ENCODE data around the gene ERGIC1. TPM values are rescaled to one million over a fixed set of nuclear protein-coding genes. Genes with fewer than 3 reads are reported as not detected.
A peak's percentile ranks its signal among the peaks of the same experiment; 100 is the strongest.

Gene ERGIC1
- total RNA-seq, 1 experiment from 2014 or later = 89.8 TPM

DNA sequence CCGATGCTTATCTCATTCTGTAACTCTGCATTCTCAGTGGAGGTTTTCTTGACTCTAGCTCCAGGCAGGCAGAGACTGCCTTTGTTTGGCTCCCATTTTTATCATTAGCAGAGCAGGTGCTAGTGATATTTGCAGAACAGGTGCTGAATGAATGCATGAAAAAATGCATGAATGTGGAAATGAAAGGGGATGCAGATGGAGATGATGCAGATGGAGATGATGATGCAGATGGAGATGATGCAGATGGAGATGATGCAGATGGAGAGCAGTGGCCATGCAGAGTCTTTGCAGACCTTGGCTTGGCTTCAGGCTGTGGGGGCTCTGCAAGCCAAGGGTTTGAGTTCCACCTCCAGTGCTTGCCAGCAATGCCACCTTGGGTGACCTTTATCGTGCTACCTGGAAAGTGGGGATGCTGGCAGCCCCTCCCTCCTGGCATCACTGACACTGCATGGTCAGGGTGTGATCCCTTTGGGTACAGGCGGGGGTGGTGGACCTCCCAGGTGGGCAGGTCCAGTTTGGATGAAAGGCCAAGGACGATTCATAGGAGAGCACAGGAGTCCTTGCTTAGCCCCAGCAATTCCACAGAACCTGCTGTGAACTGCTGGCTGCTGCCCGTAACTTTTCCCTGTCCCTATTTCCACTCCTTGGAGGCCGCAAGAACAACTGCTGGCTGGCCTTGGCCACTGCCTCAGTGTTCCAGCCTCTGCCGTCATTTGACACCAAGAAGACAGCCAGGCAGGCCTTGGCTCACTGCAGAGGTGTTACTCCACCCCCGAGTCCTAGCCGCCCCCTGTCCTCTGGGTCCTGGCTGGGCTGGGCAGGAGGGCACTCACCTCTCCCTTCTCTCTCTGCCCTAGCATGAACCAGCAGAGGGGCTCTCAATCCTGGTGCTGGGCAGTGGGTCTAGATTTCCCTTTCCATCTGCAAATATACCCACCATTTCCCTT lies 33.0 kb downstream of the ERGIC1 start:
- DNase-seq (ENCODE audit: low spot score) = no peak
- Mint-ChIP-seq H3K4me3 (no peak overlapping the region), H3K9me3 (no peaks in the 10 kb centered on the region), H3K4me1 (peaks cover 62% of the 10 kb centered on the region), H3K27ac (peak overlapping the region; percentile 46; the same call in 1 of the 2 replicates), H3K27me3 (ENCODE audit: low read depth) (no peaks in the 10 kb centered on the region), H3K36me3 (no peaks in the 10 kb centered on the region)
- TF ChIP-seq CREB1 (CRISPR knock-in tag; IDR thresholded peaks at IDR 0.05) = 0 out of 2 replicates have a peak, but pooled peaks have one; percentile 34
- TF ChIP-seq OVOL2 (CRISPR knock-in tag; IDR thresholded peaks at IDR 0.05; ENCODE audit: borderline replicate concordance) = no peak
- TF ChIP-seq NFE2L1 (CRISPR knock-in tag; IDR thresholded peaks at IDR 0.05) = no peak
- no peak for TF ChIP-seq ZNF416 (CRISPR knock-in tag; IDR thresholded peaks at IDR 0.05)
- CTCF ChIA-PET = interaction anchor here (0.8 to 1.1 kb wide), 4 partner anchors 15 to 150 kb away, joined by 3 read pairs; no protein-coding TSS in a partner anchor
- POLR2A ChIA-PET = no interaction called here
- ATAC-seq = no peak

DNA sequence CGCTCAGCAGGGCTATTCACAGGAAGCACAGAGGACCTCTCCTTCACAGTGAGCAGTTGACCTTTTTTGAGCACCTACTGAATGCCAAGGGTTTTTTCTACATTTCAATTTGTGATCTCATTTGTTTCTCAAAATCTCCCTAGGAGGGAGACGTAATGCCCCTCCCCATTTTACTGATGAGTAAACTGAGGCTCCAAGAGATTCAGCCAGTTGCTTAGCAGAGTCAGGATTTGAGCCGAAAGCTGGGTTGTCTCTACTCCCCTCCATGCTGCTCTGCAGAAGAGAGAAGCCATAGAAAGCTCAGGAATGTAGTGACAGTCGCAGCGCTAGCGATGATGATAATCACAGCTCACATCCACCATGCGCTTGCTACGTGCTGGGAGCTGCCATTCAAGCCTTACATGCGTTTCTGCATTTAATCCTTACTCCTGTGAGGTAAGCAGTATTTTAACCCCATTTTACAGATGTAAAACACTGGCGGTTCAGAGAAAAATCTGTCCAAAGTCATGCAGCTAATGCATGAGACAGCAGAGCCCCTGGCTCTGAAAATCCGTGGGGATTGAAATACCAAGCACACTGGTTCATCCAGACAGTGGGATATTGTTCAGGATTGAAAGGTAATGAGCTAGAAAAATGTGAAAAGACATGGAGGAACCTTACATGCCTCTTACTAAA lies 33.8 kb downstream of the ERGIC1 start:
- H3K9me3 Mint-ChIP-seq = no peaks in the 10 kb centered on the region
- no peaks in the 10 kb centered on the region for H3K27me3 Mint-ChIP-seq (ENCODE audit: low read depth)
- CTCF ChIA-PET = no interaction called here
- no peaks in the 10 kb centered on the region for H3K36me3 Mint-ChIP-seq
- no peak overlapping the region for H3K4me3 Mint-ChIP-seq
- no peak overlapping the region for H3K27ac Mint-ChIP-seq
- H3K4me1 Mint-ChIP-seq = peaks cover 64% of the 10 kb centered on the region
- POLR2A ChIA-PET = no interaction called here
- DNase-seq (ENCODE audit: low spot score) (no peak), ATAC-seq (no peak)
- TF ChIP-seq, protein P1, sequence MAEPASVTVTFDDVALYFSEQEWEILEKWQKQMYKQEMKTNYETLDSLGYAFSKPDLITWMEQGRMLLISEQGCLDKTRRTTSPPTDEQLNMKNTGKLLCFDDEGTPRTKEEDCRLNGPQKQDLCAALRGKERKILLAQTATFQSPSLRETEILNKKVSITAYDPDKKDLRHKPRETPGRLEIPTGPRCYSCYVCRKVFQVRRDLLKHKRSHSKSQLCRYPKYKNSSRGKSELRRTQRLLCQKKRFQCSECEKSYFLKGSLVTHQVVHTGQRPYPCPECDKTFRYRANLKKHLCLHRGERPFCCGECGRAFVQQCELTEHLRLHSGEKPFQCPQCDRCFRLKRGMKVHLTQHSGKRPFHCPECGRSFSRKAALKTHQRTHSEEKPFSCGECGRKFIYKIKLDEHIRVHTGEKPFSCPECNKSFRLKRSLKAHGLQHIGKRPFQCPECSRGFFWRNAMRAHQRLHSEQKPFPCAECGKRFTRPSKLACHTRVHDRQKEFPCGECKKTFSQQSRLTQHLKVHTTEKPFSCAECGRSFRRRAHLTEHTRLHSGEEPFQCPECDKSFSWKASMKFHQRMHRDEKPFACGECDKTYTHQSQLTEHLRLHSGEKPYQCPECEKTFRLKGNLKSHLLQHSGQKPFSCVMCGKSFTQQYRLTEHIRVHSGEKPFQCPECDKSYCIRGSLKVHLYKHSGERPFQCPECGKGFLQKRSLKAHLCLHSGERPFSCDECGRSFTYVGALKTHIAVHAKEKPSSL (CRISPR knock-in tag; conservative IDR thresholded peaks at IDR 0.05) = no peak
- TF ChIP-seq FOXJ3 (CRISPR knock-in tag; IDR thresholded peaks at IDR 0.05; ENCODE audit: borderline replicate concordance) (no peak), RORB (CRISPR knock-in tag; IDR thresholded peaks at IDR 0.05) (no peak), OVOL2 (CRISPR knock-in tag; IDR thresholded peaks at IDR 0.05; ENCODE audit: borderline replicate concordance) (no peak), PRRX2 (CRISPR knock-in tag; IDR thresholded peaks at IDR 0.05) (no peak), ZNF219 (CRISPR knock-in tag; IDR thresholded peaks at IDR 0.05; ENCODE audit: borderline replicate concordance) (no peak), SMAD3 (CRISPR knock-in tag; IDR thresholded peaks at IDR 0.05; ENCODE audit: borderline replicate concordance) (no peak), ZNF423 (CRISPR knock-in tag; IDR thresholded peaks at IDR 0.05) (no peak), ZNF263 (CRISPR knock-in tag; IDR thresholded peaks at IDR 0.05; ENCODE audit: low read depth) (no peak), FOXK1 (CRISPR knock-in tag; IDR thresholded peaks at IDR 0.05) (no peak), ZNF121 (CRISPR knock-in tag; IDR thresholded peaks at IDR 0.05) (no peak)
- TF ChIP-seq, protein P2, sequence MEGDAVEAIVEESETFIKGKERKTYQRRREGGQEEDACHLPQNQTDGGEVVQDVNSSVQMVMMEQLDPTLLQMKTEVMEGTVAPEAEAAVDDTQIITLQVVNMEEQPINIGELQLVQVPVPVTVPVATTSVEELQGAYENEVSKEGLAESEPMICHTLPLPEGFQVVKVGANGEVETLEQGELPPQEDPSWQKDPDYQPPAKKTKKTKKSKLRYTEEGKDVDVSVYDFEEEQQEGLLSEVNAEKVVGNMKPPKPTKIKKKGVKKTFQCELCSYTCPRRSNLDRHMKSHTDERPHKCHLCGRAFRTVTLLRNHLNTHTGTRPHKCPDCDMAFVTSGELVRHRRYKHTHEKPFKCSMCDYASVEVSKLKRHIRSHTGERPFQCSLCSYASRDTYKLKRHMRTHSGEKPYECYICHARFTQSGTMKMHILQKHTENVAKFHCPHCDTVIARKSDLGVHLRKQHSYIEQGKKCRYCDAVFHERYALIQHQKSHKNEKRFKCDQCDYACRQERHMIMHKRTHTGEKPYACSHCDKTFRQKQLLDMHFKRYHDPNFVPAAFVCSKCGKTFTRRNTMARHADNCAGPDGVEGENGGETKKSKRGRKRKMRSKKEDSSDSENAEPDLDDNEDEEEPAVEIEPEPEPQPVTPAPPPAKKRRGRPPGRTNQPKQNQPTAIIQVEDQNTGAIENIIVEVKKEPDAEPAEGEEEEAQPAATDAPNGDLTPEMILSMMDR (IDR thresholded peaks at IDR 0.05) = no peak
- TF ChIP-seq, protein P3, sequence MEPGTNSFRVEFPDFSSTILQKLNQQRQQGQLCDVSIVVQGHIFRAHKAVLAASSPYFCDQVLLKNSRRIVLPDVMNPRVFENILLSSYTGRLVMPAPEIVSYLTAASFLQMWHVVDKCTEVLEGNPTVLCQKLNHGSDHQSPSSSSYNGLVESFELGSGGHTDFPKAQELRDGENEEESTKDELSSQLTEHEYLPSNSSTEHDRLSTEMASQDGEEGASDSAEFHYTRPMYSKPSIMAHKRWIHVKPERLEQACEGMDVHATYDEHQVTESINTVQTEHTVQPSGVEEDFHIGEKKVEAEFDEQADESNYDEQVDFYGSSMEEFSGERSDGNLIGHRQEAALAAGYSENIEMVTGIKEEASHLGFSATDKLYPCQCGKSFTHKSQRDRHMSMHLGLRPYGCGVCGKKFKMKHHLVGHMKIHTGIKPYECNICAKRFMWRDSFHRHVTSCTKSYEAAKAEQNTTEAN (CRISPR knock-in tag; IDR thresholded peaks at IDR 0.05) = no peak
- TF ChIP-seq, protein P4, sequence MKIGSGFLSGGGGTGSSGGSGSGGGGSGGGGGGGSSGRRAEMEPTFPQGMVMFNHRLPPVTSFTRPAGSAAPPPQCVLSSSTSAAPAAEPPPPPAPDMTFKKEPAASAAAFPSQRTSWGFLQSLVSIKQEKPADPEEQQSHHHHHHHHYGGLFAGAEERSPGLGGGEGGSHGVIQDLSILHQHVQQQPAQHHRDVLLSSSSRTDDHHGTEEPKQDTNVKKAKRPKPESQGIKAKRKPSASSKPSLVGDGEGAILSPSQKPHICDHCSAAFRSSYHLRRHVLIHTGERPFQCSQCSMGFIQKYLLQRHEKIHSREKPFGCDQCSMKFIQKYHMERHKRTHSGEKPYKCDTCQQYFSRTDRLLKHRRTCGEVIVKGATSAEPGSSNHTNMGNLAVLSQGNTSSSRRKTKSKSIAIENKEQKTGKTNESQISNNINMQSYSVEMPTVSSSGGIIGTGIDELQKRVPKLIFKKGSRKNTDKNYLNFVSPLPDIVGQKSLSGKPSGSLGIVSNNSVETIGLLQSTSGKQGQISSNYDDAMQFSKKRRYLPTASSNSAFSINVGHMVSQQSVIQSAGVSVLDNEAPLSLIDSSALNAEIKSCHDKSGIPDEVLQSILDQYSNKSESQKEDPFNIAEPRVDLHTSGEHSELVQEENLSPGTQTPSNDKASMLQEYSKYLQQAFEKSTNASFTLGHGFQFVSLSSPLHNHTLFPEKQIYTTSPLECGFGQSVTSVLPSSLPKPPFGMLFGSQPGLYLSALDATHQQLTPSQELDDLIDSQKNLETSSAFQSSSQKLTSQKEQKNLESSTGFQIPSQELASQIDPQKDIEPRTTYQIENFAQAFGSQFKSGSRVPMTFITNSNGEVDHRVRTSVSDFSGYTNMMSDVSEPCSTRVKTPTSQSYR (CRISPR knock-in tag; IDR thresholded peaks at IDR 0.05) = no peak
- TF ChIP-seq, protein P5, sequence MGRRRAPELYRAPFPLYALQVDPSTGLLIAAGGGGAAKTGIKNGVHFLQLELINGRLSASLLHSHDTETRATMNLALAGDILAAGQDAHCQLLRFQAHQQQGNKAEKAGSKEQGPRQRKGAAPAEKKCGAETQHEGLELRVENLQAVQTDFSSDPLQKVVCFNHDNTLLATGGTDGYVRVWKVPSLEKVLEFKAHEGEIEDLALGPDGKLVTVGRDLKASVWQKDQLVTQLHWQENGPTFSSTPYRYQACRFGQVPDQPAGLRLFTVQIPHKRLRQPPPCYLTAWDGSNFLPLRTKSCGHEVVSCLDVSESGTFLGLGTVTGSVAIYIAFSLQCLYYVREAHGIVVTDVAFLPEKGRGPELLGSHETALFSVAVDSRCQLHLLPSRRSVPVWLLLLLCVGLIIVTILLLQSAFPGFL (CRISPR knock-in tag; IDR thresholded peaks at IDR 0.05; ENCODE audit: borderline replicate concordance) = no peak
- TF ChIP-seq, protein P6, sequence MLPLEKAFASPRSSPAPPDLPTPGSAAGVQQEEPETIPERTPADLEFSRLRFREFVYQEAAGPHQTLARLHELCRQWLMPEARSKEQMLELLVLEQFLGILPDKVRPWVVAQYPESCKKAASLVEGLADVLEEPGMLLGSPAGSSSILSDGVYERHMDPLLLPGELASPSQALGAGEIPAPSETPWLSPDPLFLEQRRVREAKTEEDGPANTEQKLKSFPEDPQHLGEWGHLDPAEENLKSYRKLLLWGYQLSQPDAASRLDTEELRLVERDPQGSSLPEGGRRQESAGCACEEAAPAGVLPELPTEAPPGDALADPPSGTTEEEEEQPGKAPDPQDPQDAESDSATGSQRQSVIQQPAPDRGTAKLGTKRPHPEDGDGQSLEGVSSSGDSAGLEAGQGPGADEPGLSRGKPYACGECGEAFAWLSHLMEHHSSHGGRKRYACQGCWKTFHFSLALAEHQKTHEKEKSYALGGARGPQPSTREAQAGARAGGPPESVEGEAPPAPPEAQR (CRISPR knock-in tag; IDR thresholded peaks at IDR 0.05) = no peak
